Activated CD4-positive, alpha-beta T cell treated with anti-CD3 and anti-CD28 coated beads, Interleukin-2, amount 10 ng/mL, durations not matched to agents 24 days and 14 days (primary cell): ENCODE measurements around the gene EYA4. TPM values are rescaled to one million over a fixed set of nuclear protein-coding genes. Genes with fewer than 3 reads are reported as not detected.
"Not testable (repeated sequence)": the region's sequence is repeated elsewhere in the genome, so short reads cannot be mapped to it uniquely, and the experiment has no call there.

ENCODE experiments used
- DNase-seq: peaks from one replicate; pipeline ENCODE4 v3.0.0; 2022
- H3K27ac Mint-ChIP-seq: one replicate; pipeline ENCODE4 v1.8.0; 2022; ENCODE audit warnings: mild to moderate bottlenecking, mixed read lengths
- H3K27me3 Mint-ChIP-seq: one replicate; pipeline ENCODE4 v1.8.0; 2022; ENCODE audit warnings: mixed read lengths
- H3K36me3 Mint-ChIP-seq: one replicate; pipeline ENCODE4 v1.8.0; 2022; ENCODE audit warnings: low read depth, mild to moderate bottlenecking, mixed read lengths
- H3K4me1 Mint-ChIP-seq: one replicate; pipeline ENCODE4 v1.8.0; 2021; ENCODE audit warnings: mixed read lengths
- H3K4me3 Mint-ChIP-seq: one replicate; pipeline ENCODE4 v1.8.0; 2022; ENCODE audit warnings: mild to moderate bottlenecking, moderate library complexity, mixed read lengths
- H3K9me3 Mint-ChIP-seq: one replicate; pipeline ENCODE4 v1.8.0; 2021; ENCODE audit warnings: mixed read lengths
- intact Hi-C: fragments of 100-400 bp; cut with micrococcal nuclease; formaldehyde crosslinking; loops from one replicate; pipeline ENCODE4 v1.15.1; 2023
- total RNA-seq: library from RNA; stranded (reverse); gene quantifications from 2 replicates; pipeline ENCODE4 v1.2.3, GENCODE V29; 2022

EYA4 gene
- total RNA-seq, 1 donor from 2014 or later = not detected

DNA sequence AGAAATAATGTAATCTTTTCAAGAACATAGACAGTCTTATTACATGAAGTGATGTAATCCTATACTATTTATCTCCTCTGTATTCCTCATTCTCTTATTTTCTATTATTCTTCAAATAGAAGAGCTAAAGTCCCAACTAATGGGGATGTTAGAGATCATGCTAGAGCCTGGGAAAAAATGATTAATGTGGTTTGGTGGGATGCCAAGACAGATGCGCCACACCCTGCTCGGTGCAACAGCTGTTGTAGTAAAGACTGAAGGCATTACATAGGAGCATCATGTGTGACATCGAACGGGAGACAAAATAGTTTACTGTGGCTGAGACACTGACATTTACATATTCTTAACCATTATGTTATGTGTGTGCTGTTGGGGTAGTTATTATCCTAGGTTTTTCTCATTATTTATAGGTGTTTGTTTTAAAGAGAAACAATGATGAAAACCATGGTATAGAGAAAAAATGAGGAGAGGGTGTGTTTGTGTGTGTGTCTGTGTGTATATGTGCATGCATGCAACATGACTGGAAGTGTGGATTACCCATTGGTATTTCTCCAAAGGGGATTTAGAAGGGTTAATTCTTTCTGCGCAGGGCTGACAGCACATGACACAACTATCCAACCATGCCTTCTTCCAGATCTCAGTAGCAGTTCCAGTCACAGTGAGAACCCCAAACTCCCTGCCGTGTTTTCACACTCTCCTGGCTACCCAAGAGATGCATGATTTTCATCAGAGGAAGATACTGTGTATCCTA, 155.3 kb downstream of the EYA4 start:
- DNase-seq = no peak
- Mint-ChIP-seq H3K4me1 (no peaks in the 10 kb centered on the region), H3K27me3 (no peaks in the 10 kb centered on the region), H3K4me3 (no peak overlapping the region), H3K9me3 (no peaks in the 10 kb centered on the region), H3K27ac (no peak overlapping the region), H3K36me3 (no peaks in the 10 kb centered on the region)
- intact Hi-C loops = no loop called here

DNA sequence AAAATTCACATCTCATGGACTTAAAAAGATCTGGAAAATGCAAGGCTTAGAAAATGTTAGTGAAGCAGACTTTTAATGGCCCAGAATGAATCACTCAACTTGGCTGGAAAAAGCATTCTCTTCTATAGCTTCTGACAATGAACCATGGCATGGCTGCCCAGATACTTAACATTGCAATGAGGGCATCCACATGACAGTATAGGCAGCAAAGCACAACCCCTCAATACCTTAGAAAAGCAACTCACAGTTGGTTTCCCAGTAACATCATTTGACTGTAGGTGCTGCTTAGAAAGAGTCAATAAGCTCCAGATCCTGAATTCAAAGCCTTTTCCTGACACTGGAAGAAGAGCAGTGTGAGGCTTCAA, 155.8 kb downstream of the EYA4 start:
- no peak for DNase-seq
- H3K9me3 Mint-ChIP-seq = no peaks in the 10 kb centered on the region
- H3K36me3 Mint-ChIP-seq = no peaks in the 10 kb centered on the region

DNA sequence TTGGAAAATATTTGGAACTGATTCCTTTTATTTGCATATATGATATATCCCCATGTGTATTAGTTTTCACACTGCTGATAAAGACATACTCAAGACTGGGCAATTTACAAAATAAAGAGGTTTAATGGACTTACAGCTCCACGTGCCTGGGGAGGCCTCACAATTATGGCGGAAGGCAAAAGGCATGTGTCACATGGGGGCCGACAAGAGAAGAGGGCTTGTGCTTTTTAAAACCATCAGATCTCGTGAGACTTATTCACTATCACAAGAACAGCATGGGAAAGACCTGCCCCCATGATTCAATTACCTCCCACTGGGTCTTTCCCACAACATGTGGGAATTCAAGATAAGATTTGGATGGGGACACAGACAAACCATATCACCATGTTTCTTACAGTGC, 156.4 kb downstream of the EYA4 start:
- intact Hi-C loops, H3K27ac Mint-ChIP-seq, H3K4me1 Mint-ChIP-seq, DNase-seq, H3K27me3 Mint-ChIP-seq, H3K36me3 Mint-ChIP-seq, H3K9me3 Mint-ChIP-seq, H3K4me3 Mint-ChIP-seq: not testable (repeated sequence)

More for the DNA sequence above, 155.8 kb downstream of the EYA4 start:
- H3K27me3 Mint-ChIP-seq = no peaks in the 10 kb centered on the region
- no peaks in the 10 kb centered on the region for H3K4me1 Mint-ChIP-seq
- H3K27ac Mint-ChIP-seq = no peak overlapping the region
- H3K4me3 Mint-ChIP-seq = no peak overlapping the region
- intact Hi-C loops = no loop called here

DNA sequence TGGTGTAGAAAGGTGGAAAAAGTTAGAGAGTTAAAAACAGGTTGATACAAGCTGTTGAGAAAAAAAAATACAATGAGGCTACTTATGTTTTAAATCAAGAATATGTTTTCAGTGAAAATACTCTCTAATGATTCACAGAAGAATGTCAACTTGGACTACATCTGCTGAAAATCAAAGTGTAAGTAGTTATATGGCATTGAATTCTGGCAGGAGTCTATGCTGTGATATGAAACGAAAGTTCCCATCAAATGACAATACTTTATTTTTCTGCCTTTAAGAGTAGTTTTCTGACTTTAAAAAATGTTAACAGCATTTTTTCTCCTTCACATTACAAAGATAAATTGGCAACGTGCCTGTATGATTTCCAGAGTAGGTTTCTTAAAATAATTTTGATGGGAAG, 158.3 kb downstream of the EYA4 start:
- H3K9me3 Mint-ChIP-seq = no peaks in the 10 kb centered on the region
- H3K27me3 Mint-ChIP-seq = no peaks in the 10 kb centered on the region
- no peak overlapping the region for H3K4me3 Mint-ChIP-seq
- no peak overlapping the region for H3K27ac Mint-ChIP-seq
- no peaks in the 10 kb centered on the region for H3K36me3 Mint-ChIP-seq
- no peak for DNase-seq
- H3K4me1 Mint-ChIP-seq = no peaks in the 10 kb centered on the region
- intact Hi-C loops = no loop called here

GRCh38 chr6:133404151-133404550, 163.0 kb downstream of the EYA4 start:
- intact Hi-C loops = no loop called here
- no peak overlapping the region for H3K27ac Mint-ChIP-seq
- no peaks in the 10 kb centered on the region for H3K36me3 Mint-ChIP-seq
- no peaks in the 10 kb centered on the region for H3K9me3 Mint-ChIP-seq
- no peak for DNase-seq
- H3K4me1 Mint-ChIP-seq = no peaks in the 10 kb centered on the region
- peaks cover 1% of the 10 kb centered on the region for H3K27me3 Mint-ChIP-seq
- no peak overlapping the region for H3K4me3 Mint-ChIP-seq

DNA sequence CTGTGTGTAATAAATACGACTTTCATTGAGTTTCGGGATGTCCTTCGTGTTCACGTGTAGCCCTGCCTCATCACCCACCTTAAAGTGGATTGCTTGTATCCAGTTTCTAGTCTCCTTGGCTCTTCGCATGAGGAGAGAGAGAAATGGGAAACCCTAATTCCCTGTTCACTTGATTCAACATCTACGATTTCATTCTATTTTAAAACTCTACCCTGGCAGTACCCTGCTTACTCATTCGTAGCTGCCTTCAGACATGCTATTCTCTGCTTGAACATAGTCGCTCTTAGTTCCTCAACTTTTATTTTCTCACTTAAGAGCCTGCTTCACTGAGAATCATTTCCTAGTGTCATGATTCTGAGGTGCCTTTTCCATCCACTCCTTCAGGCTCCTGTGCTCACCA, 163.6 kb downstream of the EYA4 start:
- no peak for DNase-seq
- H3K4me1 Mint-ChIP-seq = no peaks in the 10 kb centered on the region
- intact Hi-C loops = no loop called here
- H3K4me3 Mint-ChIP-seq = no peak overlapping the region
- peaks cover 1% of the 10 kb centered on the region for H3K27me3 Mint-ChIP-seq
- no peaks in the 10 kb centered on the region for H3K9me3 Mint-ChIP-seq
- H3K36me3 Mint-ChIP-seq = no peaks in the 10 kb centered on the region
- H3K27ac Mint-ChIP-seq = no peak overlapping the region

- Mint-ChIP-seq H3K36me3 (no peaks in the 10 kb centered on the region), H3K27me3 (peaks cover 1% of the 10 kb centered on the region), H3K9me3 (no peaks in the 10 kb centered on the region), H3K27ac (no peak overlapping the region), H3K4me1 (no peaks in the 10 kb centered on the region), H3K4me3 (no peak overlapping the region)
- intact Hi-C loops = no loop called here
- no peak for DNase-seq
Observed at GRCh38 chr6:133407320-133408100, 166.4 kb downstream of the EYA4 start.

DNA sequence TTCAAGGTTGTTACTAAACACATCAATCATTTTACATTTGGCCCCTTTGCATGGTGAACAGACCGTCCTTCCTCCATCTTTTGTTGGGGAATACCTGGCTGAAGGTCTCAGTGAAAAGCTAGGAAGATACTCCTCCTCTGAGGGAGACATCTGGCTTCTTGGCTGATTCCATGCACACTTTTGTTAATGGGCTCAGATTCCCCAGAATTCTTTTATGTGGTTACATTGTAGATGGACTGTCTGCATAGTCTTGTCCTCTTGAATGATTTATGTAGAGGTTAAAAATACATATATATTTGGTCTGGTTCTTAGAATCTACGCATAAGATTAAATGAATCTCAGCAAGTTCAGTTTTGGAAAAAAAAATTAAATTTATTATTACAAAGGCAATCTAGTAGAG, 167.0 kb downstream of the EYA4 start:
- H3K27me3 Mint-ChIP-seq = peaks cover 1% of the 10 kb centered on the region
- H3K27ac Mint-ChIP-seq = no peak overlapping the region
- no peak for DNase-seq
- H3K9me3 Mint-ChIP-seq = no peaks in the 10 kb centered on the region
- H3K4me1 Mint-ChIP-seq = no peaks in the 10 kb centered on the region
- H3K36me3 Mint-ChIP-seq = no peaks in the 10 kb centered on the region
- no peak overlapping the region for H3K4me3 Mint-ChIP-seq
- intact Hi-C loops = no loop called here

- Mint-ChIP-seq H3K9me3 (no peaks in the 10 kb centered on the region), H3K4me3 (no peak overlapping the region), H3K36me3 (no peaks in the 10 kb centered on the region), H3K27ac (no peak overlapping the region), H3K27me3 (peaks cover 1% of the 10 kb centered on the region), H3K4me1 (no peaks in the 10 kb centered on the region)
- no peak for DNase-seq
- intact Hi-C loops = no loop called here
Observed at GRCh38 chr6:133408543-133408942, 167.4 kb downstream of the EYA4 start.

DNA sequence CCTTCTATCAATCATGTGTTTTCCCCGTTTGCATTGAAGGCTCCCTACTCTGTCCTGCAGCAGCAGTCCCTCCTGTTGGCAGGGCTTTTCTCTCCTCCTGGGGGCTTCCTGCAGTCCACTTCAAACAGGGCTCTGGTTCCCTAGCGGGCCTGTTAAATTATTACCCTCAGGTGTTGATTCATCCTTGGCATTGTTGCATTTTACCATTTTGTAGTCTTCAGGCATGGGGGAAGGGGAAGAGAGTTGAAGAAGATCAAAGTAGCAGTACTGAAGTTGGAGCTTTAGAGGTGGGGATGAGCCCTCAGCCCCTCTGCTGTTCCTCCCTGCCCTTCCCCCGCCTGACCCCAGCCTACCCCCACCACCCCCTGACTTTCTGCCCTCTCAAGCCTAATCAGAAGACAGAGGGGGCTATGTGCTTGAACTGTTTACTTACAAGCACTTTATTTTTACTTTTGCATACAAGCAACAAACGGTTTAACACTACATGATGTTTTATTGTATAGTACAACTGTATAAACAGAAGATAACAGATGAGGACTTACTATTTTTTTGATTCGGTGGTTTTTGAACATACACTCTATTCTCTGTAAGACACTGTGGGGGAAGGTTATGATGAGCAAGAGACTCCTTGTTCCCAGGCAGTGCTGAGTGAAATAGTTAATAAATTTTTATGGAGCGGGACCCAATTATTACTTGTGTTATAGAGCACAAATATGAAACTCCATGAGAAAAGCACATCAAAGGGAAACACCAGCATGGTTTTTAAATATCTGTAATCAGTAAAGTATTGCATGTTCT, 169.7 kb downstream of the EYA4 start:
- intact Hi-C loops = no loop called here
- no peaks in the 10 kb centered on the region for H3K9me3 Mint-ChIP-seq
- H3K27me3 Mint-ChIP-seq = peaks cover 1% of the 10 kb centered on the region
- H3K36me3 Mint-ChIP-seq = no peaks in the 10 kb centered on the region
- H3K4me3 Mint-ChIP-seq = no peak overlapping the region
- DNase-seq = no peak
- no peak overlapping the region for H3K27ac Mint-ChIP-seq
- no peaks in the 10 kb centered on the region for H3K4me1 Mint-ChIP-seq

DNA sequence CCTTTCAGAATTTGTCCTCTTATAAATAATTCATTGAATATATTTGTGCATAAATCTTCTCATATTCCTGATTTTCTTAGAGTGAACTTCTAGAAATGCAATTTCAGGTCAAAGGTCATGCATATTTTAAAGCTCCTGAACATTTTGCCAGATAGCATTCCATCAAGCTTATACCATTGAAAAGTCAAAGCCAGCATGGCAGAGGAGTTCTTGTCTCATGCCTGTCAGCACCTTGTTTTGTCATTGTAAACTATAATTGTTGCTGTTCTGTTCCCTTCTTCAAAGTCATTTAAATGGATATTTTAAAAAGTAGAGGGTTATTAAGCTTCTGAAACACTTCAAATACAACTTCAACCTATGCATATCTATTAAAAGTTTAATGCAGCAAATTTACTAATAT, 170.6 kb downstream of the EYA4 start:
- Mint-ChIP-seq H3K27me3 (peaks cover 1% of the 10 kb centered on the region), H3K36me3 (no peaks in the 10 kb centered on the region), H3K4me3 (no peak overlapping the region), H3K9me3 (no peaks in the 10 kb centered on the region), H3K27ac (no peak overlapping the region), H3K4me1 (no peaks in the 10 kb centered on the region)
- DNase-seq = no peak
- intact Hi-C loops = no loop called here

DNA sequence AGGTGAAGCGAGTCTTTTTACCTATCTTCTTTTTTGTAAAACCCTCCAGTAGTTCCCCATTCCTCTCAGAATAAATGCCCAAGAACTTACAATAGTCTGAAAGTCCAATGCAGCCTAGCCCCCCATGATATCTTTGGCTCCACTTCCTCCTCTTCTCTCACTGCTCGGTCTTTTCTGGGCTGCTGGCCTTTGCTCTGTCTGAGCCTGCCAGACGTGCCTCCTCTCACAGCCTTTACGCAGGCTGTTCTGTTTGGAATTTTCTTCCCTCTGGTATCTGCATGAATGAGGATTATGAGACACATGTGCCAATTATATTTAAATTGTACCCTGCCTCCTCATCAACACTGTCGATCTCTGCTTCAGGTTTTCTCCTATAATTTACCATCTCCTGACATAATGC, 174.1 kb downstream of the EYA4 start:
- no peak overlapping the region for H3K27ac Mint-ChIP-seq
- H3K9me3 Mint-ChIP-seq = no peaks in the 10 kb centered on the region
- intact Hi-C loops = no loop called here
- DNase-seq = no peak
- H3K4me1 Mint-ChIP-seq = no peaks in the 10 kb centered on the region
- no peaks in the 10 kb centered on the region for H3K36me3 Mint-ChIP-seq
- no peaks in the 10 kb centered on the region for H3K27me3 Mint-ChIP-seq
- H3K4me3 Mint-ChIP-seq = no peak overlapping the region

- intact Hi-C loops = no loop called here
- H3K9me3 Mint-ChIP-seq = no peaks in the 10 kb centered on the region
- H3K27ac Mint-ChIP-seq = no peak overlapping the region
- no peaks in the 10 kb centered on the region for H3K36me3 Mint-ChIP-seq
- no peaks in the 10 kb centered on the region for H3K27me3 Mint-ChIP-seq
- no peak for DNase-seq
- H3K4me3 Mint-ChIP-seq = no peak overlapping the region
- H3K4me1 Mint-ChIP-seq = no peaks in the 10 kb centered on the region
Observed at GRCh38 chr6:133418108-133418507, 177.0 kb downstream of the EYA4 start.

GRCh38 chr6:133423242-133423641, 182.1 kb downstream of the EYA4 start:
- no peak overlapping the region for H3K4me3 Mint-ChIP-seq
- H3K27me3 Mint-ChIP-seq = no peaks in the 10 kb centered on the region
- no peaks in the 10 kb centered on the region for H3K4me1 Mint-ChIP-seq
- DNase-seq = no peak
- intact Hi-C loops = no loop called here
- no peak overlapping the region for H3K27ac Mint-ChIP-seq
- H3K36me3 Mint-ChIP-seq = no peaks in the 10 kb centered on the region
- H3K9me3 Mint-ChIP-seq = no peaks in the 10 kb centered on the region
